VCaP (cell line): Measurements from ENCODE around the gene ABHD3.
A peak's percentile ranks its signal among the peaks of the same experiment; 100 is the strongest.
"Not testable (repeated sequence)": the region's sequence is repeated elsewhere in the genome, so short reads cannot be mapped to it uniquely, and the experiment has no call there.

Source experiments
- H3K27ac ChIP-seq: fragments of 450-650 bp; 2 replicates; pipeline ENCODE4 v1.5.1; 2017
- CTCF ChIP-seq: fragments of 450-650 bp; conservative IDR thresholded peaks from 2 replicates; pipeline ENCODE4 v1.5.1; 2017; ENCODE audit warnings: mild to moderate bottlenecking, moderate library complexity

Gene ABHD3

GRCh38 chr18:21662581-21662980, 42.0 kb downstream of the ABHD3 start:
- no peak overlapping the region for H3K27ac ChIP-seq
- no peak for TF ChIP-seq CTCF

DNA sequence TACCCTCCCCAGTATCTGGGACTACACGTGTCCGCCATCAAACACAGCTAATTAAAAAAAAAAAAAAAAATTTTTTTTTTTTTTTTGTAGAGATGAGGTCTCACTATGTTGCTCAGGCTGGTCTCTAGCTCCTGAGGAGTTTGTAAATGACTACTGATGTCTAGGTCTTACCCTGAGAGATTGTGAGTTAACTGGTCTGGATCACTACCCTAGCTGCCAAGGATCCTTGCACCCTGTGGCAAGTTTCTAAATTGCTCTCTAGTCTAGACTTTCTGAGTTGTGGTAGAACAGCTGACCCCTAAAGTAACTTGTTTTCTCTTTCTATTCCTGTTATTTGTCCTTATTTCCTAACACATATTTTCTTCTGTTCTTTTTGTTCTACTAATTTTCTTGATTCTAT, 44.5 kb downstream of the ABHD3 start:
- TF ChIP-seq CTCF, result no peak
- no peak overlapping the region for H3K27ac ChIP-seq

DNA sequence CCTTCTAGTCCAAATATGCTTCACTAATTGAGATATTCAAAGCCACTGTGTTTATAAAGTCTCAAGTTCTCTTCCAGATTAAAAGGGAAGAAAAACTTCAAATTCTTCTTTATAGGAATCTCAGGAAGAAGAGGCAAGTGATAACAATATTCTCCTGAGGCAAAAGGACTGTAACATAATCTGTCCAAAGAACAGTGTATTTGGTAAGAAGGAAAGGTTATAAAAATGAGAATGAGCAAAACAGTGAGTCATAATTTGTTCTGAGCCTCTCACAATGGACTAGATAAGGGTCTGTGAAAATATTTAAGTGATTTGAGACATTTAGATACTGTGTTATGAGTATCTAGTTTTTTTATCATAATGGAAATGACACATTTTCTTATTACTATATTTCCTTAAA, 48.2 kb downstream of the ABHD3 start:
- H3K27ac ChIP-seq, result no peak overlapping the region
- TF ChIP-seq CTCF, result no peak

DNA sequence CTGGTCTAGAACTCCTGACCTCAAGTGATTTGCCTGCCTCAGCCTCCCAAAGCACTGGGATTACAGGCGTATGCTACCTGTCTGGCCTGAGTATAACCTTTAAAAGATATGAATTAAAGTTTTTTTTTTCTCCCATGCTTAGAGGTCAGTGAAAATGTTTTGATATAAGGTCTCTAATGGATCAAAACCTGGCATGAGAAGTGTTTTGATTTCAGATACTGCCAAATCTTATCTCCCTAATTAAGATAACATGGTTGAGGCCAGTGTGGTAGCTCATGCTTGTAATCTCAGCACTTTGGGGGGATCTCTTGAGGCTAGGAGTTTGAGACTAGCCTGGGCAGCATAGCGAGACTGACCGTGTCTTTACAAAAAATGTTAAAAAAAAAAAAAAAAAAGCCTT, 51.2 kb downstream of the ABHD3 start:
- TF ChIP-seq CTCF, result no peak
- no peak overlapping the region for H3K27ac ChIP-seq

DNA sequence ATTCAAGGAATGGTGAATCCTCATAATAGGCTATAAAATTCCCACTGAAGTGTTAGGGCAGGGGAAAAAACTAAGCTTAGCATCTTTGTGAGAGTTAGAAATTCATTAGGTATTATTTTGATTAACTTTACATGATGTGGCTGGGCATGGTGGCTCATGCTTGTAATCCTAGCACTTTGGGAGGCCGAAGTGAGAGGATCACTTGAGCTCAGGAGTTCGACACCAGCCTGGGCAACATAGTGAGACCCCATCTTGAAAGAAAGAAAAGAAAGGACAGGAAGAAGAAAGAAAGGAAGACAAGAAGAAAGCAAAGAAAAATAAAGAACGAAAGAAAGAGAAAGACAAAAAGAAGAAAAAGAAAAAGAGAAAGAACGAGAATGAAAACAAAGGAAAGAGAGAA, 52.5 kb downstream of the ABHD3 start:
- no peak overlapping the region for H3K27ac ChIP-seq
- no peak for TF ChIP-seq CTCF

DNA sequence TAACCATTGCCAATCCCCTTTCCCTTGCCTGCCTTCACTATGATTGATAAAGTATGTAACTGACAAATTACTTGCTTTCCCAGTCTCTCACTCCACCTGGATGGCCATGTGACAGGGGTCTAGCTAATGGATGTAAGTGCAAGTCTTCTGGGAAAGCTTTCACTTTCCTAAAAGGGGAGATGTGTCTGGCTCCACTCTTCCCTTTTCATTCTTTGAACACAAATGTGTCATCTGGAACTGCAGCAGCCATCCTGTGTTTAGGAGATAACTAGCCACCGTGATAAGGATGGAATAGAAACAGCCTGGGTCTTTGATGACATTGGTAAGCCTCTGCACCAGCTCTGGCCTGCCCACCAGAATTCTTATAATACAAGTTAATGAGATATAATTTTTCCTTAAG, 54.3 kb downstream of the ABHD3 start:
- TF ChIP-seq CTCF, result no peak
- H3K27ac ChIP-seq, result no peak overlapping the region

- H3K27ac ChIP-seq, result not testable (repeated sequence)
Measured at GRCh38 chr18:21640375-21640774, 64.2 kb downstream of the ABHD3 start.

DNA sequence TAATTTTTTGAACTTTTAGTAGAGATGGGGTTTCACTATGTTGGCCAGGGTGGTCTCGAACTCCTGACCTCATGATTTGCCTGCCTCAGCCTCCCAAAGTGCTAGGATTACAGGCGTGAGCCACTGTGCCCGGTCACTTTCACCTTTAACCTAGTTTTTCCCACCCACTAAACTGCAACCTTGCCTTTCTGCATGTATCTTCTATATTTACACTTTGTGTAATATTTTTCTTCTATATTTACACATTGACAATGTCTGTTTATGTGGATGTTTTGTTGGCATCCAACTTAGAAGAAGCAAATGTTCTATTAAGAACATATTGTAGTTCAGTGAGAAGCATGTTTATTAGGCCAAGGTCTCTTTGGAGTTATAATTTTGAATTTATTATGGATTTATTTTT, 65.8 kb downstream of the ABHD3 start:
- peak overlapping the region; percentile 44 for H3K27ac ChIP-seq

More for the DNA sequence above, 65.8 kb downstream of the ABHD3 start:
- TF ChIP-seq CTCF, result no peak
